Chondrocyte (in vitro differentiated cells): ENCODE data around the gene CUL1. TPM values are rescaled to one million over a fixed set of nuclear protein-coding genes. Genes with fewer than 3 reads are reported as not detected.

ENCODE experiments used
- DNase-seq: peaks from one replicate; pipeline ENCODE4 v3.0.0; 2021; ENCODE audit warnings: mixed read lengths, low spot score
- H3K27ac Mint-ChIP-seq: one replicate; pipeline ENCODE4 v1.8.0; 2021; ENCODE audit warnings: mild to moderate bottlenecking, moderate library complexity, mixed read lengths; ENCODE audit not compliant: unreplicated experiment
- H3K27me3 Mint-ChIP-seq: 2 replicates; pipeline ENCODE4 v1.8.0; 2021; ENCODE audit warnings: low read depth, mixed read lengths
- H3K36me3 Mint-ChIP-seq: 2 replicates; pipeline ENCODE4 v1.8.0; 2021; ENCODE audit warnings: low read depth, mixed read lengths
- H3K4me1 Mint-ChIP-seq: 2 replicates; pipeline ENCODE4 v1.8.0; 2021; ENCODE audit warnings: low read depth, mild to moderate bottlenecking, mixed read lengths
- H3K4me3 Mint-ChIP-seq: one replicate; pipeline ENCODE4 v1.8.0; 2021; ENCODE audit warnings: mild to moderate bottlenecking, moderate library complexity, mixed read lengths; ENCODE audit not compliant: unreplicated experiment
- H3K9me3 Mint-ChIP-seq: 2 replicates; pipeline ENCODE4 v1.8.0; 2021; ENCODE audit warnings: low read depth, mixed read lengths
- total RNA-seq: library from RNA; stranded (reverse); gene quantifications from 3 replicates; pipeline ENCODE4 v1.2.1, GENCODE V29; 2021
- TF ChIP-seq, protein P1 (sequence below): fragments of 200-600 bp; sonication (generic); IDR thresholded peaks from 2 replicates; pipeline ENCODE4 v1.5.0; 2021; ENCODE audit warnings: antibody characterized with exemption, mild to moderate bottlenecking, moderate library complexity

CUL1 gene
- total RNA-seq, 1 donor from 2014 or later, result 41.1 TPM

DNA sequence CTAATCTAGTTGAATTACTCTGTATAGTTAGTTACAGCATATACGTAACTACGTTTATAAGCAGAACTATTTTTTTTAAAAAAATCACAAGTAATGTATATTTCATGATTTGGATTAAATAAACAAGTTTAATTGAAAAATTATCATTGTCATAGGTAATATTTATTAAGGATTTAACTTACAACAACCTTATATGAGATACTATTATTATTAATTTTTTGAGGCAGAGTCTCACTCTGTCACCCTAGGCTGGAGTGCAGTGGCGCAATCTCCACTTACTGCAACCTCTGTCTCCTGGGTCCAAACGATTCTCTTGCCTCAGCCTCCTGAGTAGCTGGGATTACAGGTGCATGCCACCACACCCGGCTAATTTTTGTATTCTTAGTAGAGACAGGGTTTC, 4.1 kb upstream of the CUL1 start:
- H3K27me3 Mint-ChIP-seq, result peaks cover 2% of the 10 kb centered on the region
- TF ChIP-seq, protein P1, sequence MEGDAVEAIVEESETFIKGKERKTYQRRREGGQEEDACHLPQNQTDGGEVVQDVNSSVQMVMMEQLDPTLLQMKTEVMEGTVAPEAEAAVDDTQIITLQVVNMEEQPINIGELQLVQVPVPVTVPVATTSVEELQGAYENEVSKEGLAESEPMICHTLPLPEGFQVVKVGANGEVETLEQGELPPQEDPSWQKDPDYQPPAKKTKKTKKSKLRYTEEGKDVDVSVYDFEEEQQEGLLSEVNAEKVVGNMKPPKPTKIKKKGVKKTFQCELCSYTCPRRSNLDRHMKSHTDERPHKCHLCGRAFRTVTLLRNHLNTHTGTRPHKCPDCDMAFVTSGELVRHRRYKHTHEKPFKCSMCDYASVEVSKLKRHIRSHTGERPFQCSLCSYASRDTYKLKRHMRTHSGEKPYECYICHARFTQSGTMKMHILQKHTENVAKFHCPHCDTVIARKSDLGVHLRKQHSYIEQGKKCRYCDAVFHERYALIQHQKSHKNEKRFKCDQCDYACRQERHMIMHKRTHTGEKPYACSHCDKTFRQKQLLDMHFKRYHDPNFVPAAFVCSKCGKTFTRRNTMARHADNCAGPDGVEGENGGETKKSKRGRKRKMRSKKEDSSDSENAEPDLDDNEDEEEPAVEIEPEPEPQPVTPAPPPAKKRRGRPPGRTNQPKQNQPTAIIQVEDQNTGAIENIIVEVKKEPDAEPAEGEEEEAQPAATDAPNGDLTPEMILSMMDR, result no peak
- no peaks in the 10 kb centered on the region for H3K9me3 Mint-ChIP-seq
- no peak overlapping the region for H3K27ac Mint-ChIP-seq
- no peaks in the 10 kb centered on the region for H3K36me3 Mint-ChIP-seq
- H3K4me3 Mint-ChIP-seq, result no peak overlapping the region
- peaks cover 11% of the 10 kb centered on the region for H3K4me1 Mint-ChIP-seq
- DNase-seq, result no peak

DNA sequence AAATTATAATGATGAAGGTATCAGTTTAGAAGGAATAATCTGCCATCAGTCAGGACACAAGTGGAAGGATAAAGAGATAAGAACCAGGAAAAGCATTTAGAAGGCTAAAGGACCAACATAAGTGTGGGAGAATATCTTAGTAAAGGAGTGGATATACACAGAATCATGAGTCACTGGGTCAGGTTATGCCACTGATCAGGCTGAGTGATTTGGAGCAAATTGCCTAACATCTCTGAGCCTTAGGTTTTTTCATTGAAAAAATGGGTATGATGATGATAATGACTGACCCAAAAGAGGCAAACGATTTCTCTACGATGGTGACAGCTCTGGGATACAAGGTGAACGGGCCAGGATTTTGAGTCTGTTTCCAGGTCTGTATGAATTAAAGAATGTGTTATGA, 2.8 kb upstream of the CUL1 start:
- Mint-ChIP-seq H3K9me3 (no peaks in the 10 kb centered on the region), H3K27ac (no peak overlapping the region), H3K36me3 (no peaks in the 10 kb centered on the region), H3K4me1 (peaks cover 22% of the 10 kb centered on the region), H3K27me3 (no peaks in the 10 kb centered on the region), H3K4me3 (no peak overlapping the region)
- TF ChIP-seq, protein P1, result no peak
- no peak for DNase-seq

GRCh38 chr7:148696787-148697186, 1.9 kb upstream of the CUL1 start:
- H3K36me3 Mint-ChIP-seq, result no peaks in the 10 kb centered on the region
- H3K27ac Mint-ChIP-seq, result no peak overlapping the region
- H3K4me1 Mint-ChIP-seq, result peaks cover 31% of the 10 kb centered on the region
- no peak for DNase-seq
- no peaks in the 10 kb centered on the region for H3K27me3 Mint-ChIP-seq
- H3K4me3 Mint-ChIP-seq, result no peak overlapping the region
- TF ChIP-seq, protein P1, result no peak
- no peaks in the 10 kb centered on the region for H3K9me3 Mint-ChIP-seq

DNA sequence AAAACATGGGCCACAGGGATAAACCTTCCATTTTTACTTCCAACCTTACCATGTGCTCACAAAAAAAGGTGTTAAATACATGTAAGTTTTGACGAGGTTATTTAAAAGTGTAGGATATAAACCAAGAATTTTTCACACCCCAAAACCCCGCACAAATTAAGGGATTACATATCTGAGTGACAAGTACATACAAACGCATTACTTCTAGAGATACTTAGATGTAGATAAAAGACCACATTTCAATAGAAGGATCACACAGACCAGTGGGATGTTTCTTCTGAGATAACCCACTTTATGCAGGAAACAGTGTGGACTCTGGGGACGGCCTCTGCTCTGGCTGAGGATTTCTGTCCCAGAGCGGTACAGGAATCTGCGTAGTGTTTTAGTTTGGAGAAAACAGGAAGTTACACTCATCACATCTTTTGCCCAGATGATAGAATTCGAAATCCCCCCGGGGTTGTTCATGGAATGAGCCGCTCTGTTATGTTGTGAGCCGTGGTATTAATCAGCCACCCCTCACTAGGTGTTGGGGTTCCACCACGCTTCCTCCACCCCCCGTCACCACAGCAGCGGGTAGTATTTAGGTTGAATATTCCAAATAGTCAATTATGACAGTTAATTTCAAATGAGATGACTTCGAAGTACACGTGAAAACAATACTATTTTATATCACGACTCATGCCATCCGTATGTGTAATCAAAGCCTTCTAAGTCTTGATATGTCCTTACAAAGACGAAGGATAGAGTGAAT, 1.3 kb upstream of the CUL1 start:
- DNase-seq, result no peak
- Mint-ChIP-seq H3K4me3 (peak overlapping the region; percentile 77), H3K9me3 (no peaks in the 10 kb centered on the region), H3K27me3 (no peaks in the 10 kb centered on the region), H3K27ac (peak overlapping the region; percentile 55), H3K36me3 (no peaks in the 10 kb centered on the region), H3K4me1 (peaks cover 37% of the 10 kb centered on the region)
- TF ChIP-seq, protein P1, result no peak

GRCh38 chr7:148698007-148698396, 701 bp upstream of the CUL1 start:
- Mint-ChIP-seq H3K27ac (peak overlapping the region; percentile 55), H3K4me3 (peak overlapping the region; percentile 77), H3K27me3 (no peaks in the 10 kb centered on the region), H3K36me3 (no peaks in the 10 kb centered on the region), H3K9me3 (no peaks in the 10 kb centered on the region), H3K4me1 (peaks cover 42% of the 10 kb centered on the region)
- no peak for DNase-seq
- TF ChIP-seq, protein P1, result no peak
